Pulmonary artery endothelial cell (primary cell): ENCODE results near the gene FAHD2B. TPM values are rescaled to one million over a fixed set of nuclear protein-coding genes. Genes with fewer than 3 reads are reported as not detected.
"Not testable (repeated sequence)": the region's sequence is repeated elsewhere in the genome, so short reads cannot be mapped to it uniquely, and the experiment has no call there.

Source experiments
- DNase-seq: peaks from one replicate; pipeline ENCODE4 v3.0.0-alpha.2; 2011; ENCODE audit warnings: low read depth, low spot score
- total RNA-seq: library from RNA; depleted of rRNA; stranded (reverse); fragments of >200 nt; gene quantifications from 2 replicates; pipeline ENCODE4 v1.2.3, GENCODE V29; 2014

FAHD2B gene
- total RNA-seq, 1 donor from 2014 or later, result 14.6 TPM

DNA sequence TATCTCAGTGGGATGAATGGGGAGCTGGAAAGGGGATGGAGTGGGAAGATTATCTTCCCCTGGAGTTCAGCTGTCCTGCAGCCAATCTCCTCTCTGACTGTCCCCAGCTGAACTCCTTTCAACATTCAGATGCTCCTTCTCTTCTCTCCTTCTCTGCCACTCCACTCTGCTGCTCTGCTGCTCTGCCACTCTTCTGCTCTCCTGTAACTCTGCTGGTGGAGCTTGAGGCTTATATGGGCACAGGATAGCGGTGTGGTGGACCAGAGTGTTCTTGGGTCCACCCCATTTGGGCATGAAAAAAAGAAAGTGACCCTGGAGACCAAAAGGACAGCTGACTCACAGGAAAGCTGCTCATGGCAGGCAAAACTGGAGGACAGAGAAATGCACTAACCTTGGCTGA, 26.6 kb downstream of the FAHD2B start:
- DNase-seq, result no peak

DNA sequence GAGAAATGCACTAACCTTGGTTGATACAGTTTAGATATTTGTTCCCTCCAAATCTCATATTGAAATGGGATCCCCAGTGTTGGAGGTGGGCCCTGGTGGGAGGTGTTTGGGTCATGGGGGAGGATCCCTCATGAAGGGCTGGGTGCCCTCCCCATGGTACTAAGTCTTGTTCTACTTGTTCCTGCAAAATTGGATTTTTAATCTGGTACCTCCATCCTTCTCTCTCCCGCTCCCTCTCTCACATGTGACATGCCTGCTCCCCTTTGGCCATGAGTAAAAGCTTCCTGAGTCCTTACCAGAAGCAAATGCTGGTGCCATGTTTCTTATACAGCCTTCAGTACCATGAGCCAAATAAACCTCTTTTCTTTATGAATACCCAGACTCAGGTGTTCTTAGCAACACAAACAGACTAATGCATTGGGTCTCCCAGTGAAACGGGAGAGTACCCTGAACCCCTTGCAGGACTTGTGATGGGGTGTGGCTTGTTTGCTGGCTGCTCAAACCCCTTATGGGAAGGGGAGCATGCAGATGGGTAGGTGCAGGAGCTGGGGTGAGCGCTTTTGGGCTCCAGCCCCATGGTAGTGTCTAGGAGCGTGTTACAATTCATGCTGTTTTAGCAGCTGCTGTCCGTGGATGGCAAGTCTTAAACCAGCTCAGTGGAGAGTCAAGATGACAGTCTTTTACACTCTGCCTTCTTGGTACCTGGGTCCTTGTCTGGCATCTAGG, 27.2 kb downstream of the FAHD2B start:
- no peak for DNase-seq

DNA sequence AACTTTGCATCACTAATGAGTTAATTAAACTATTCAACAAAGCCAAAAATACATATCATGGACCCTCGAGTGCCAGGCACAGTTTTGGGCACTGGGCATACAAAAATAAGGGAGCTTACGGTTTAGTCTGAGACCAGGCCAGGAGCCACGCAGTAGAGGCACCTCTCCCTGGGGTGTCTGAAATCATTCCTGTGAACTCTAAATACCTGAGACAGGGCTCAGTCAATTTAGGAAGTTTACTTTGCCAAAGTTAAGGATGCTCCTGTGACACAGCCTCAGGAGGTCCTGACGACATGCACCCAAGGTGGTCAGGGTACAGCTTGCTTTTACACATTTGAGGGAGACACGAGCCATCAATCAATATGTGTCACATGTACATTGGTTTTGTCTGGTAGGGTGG, 28.7 kb downstream of the FAHD2B start:
- not testable (repeated sequence) for DNase-seq

DNA sequence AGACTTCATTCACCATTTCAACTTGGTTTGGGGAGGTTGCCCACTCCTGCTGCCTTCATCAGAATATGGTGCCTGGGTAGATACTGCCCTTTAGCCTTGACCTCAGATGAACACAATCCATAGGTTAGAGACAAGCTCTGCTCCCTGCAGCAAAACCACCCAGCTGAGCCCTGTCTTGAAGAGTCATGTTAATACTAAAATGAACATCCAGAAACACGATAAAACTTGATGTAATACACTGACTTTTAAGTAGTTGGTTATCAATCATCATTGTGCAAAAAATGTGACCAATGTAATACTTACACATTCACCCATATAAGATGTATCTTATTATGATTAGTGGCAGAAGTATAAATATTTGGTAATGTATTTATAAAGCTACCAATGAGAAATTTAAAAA, 32.7 kb downstream of the FAHD2B start:
- not testable (repeated sequence) for DNase-seq

DNA sequence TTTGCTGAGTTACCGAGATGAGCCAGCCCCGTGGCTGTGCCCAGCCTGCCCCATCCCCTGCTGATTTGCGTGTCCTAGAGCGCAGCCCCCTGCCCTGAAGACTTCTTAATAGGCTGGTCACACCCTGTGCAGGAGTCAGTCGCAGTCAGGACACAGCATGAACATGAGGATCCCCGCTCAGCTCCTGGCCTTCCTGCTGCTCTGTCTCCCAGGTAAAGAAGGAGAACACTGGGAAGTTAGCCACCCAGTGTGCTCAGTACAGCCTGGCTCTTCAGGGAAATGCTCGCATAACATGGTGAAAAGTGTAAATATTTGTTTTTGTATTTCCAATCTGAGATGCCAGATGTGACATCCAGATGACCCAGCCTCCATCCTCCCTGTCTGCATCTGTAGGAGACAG, 34.9 kb downstream of the FAHD2B start:
- not testable (repeated sequence) for DNase-seq

DNA sequence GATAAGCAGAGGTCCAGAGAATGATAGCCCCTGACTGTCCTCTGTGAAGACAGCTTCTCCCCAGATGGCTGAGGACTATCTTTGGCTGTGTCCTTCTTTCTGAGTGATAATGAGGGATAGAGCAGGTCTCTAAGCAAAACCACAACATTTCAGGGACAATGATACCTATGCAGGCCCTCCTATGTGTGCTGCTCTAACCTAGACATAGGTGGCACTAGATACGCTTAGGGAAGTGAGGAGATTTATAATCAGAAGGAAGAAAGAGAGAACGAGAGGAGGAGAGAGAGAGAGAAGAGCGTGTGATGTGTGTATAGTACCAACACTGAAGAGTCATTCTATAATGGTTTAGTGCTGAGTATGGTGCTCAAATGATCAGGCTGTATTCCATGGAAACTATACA, 38.5 kb downstream of the FAHD2B start:
- DNase-seq, result not testable (repeated sequence)

DNA sequence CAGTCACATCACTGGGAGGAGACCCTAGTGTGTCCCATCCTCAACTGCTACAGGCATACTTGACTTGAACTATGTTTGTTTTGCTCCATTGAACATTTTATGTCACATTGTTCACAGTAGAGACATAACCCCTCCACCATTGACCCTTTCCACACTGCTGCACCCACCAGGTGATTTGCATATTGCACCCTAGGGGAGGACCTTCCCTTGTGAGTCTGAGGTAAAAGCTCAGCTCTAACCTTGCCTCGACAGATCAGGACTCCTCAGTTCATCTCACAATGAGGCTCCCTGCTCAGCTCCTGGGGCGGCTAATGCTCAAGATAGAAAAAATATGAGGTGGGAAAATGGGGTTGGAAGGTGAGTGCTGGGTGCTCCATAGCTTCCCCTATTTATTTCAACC, 44.6 kb downstream of the FAHD2B start:
- DNase-seq, result not testable (repeated sequence)

DNA sequence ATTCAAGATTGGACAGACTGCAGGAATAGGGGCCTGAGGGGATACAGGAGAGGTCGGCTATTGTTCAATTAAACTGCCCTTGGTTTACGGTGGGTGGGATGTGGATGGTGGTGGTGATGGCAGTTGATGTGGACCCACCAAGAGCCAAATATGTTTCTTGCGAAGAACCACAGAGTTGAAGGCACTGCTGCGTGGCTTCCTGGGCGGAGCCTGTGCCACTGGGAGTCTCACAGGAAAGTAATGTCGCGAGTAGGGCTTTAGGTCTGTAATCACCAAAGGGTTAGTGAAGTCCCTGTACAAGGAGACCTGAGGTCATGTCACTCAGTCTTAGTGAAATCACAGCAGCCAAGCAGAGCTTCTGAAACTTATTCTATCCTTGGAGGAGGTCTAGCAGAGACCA, 46.2 kb downstream of the FAHD2B start:
- DNase-seq, result not testable (repeated sequence)

DNA sequence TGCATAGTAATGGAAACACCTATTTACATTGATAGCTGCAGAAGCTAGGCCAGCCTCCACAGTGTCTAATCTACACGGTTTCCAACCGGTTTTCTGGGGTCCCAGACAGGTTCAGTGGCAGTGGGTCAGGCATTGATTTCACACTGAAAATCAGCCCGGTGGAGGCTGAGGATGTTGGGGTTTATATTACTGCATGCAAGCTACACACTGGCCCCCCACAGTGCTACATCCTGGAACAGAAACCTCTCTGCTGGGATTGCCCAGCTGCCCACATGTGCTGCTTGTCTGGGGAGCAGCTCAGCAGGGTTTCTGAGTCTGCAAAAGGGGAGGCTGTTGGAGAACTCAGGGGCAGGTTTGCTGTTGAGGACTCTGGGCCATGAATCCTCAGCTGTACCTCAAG, 48.0 kb downstream of the FAHD2B start:
- DNase-seq, result not testable (repeated sequence)

DNA sequence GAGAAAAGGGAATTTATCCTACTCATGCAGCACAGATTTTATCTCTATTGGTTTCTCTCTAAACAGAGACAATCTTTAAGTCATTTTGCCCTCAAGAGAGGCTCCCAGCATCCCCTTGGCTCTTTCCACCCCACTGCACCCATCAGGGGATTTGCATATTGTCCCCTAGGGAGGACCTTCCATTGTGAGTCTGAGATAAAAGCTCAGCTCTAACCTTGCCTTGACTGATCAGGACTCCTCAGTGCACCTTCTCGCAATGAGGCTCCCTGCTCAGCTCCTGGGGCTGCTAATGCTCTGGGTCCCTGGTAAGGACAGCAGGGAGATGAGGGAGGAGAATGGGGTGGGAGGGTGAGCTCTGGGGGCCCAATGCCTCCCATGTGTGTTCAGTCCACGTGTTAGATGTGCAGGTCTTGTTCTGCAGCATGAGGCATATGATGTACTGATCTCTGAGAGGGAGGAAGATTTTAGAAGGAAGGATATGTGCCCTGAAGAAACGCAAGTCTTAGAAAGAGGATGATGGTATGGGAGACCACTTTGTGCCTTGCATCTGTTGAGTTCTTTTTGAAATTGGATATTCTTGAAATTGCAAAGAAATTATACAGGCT, 48.7 kb downstream of the FAHD2B start:
- DNase-seq, result not testable (repeated sequence)

Other genes with a start within 250 kb of the FAHD2B start
- gene ANKRD39, start 236.9 kb downstream of the FAHD2B start, total RNA-seq, result 8.0 and 9.8 TPM in 2 replicates
- gene SEMA4C, start 224.8 kb downstream of the FAHD2B start, total RNA-seq, result 17.2 and 19.4 TPM in 2 replicates
- not detected in 2 replicates for gene FAM178B, start 108.3 kb downstream of the FAHD2B start, total RNA-seq
- gene ANKRD36, start 18.3 kb upstream of the FAHD2B start, total RNA-seq, result 38.4 and 38.9 TPM in 2 replicates